Fibroblast of skin of scalp (primary cell): ENCODE data around the gene RPA1.
A peak's percentile ranks its signal among the peaks of the same experiment; 100 is the strongest.

Experiments
- DNase-seq: peaks from one replicate; pipeline ENCODE4 v3.0.0-alpha.2; 2013

Gene RPA1

DNA sequence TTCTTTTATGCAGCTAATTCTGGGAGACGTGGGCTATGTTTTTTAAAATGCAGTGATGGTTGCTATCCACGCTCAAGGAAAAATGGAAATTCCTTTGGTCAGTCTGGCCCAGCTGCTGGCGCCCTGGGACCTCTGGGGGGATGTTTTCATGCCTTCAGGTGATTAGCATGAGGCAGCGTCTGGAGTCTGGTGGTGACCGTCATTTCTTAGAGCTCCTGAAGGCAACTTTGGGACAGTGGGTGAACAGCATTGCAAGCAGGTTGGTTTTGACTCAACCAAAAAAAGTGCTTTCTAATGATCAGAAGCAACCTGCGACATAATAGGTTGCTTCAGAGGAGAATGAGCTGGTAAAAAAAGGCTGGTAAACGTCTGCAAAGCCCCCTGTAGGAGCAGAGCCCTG, 82.3 kb downstream of the RPA1 start:
- no peak for DNase-seq

DNA sequence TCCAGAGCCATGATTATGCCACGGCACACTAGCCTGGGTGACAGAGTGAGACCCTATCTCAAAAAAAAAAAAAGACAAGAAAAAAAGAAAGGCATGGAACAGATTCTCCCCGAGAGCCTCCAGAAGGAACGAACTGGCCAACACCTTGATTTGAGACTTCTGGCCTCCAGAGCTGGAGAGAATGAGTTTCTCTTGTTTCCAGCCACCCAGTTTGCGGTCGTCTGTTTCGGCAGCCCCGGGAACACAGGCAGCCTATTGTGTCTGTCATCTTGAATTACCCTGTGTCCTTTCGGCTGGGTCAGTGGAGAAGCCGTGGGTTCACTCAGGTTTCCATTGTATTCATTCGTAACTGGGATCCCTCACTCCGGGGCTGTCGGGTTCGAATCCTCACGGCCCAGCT, 83.9 kb downstream of the RPA1 start:
- no peak for DNase-seq

DNA sequence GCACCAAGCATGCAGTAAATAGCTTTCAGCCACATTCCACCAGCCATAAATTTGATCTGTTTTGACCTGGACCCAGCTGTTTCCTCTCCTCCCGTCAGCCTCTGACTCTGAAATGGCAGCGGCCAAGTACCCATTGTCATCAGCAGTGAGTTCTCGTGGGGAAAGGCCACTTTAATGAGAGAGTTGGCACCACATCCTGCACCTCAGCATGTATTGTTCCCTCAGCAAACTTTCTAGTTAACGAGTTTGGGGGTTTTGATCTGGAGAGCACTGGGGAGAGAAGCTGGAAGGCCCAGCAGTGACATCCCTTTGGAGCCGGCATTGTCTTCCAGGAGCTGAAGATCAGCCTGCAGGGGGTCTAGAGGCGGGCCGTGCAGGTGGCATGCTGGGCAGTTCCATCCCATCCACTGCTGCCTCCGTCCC, 84.9 kb downstream of the RPA1 start:
- no peak for DNase-seq

DNA sequence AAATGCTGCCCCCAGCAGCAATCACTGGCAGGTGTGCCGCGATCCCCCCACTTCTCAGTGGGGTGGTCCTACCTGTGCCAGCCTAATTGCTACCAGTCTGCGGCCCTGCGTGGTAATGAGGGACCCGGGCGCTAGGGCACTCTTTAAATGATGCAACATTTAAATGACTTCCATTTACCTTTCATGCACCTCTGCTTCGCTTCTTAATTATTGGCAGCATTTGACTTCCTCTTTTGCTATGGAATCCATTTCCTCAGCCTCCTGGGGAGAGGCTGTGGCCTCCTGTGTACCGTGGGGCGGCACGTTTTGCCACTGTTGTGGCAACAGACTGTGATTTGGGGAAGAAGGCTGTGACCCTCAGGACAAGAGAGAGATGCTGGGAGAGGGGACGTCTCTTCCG, 86.1 kb downstream of the RPA1 start:
- DNase-seq = no peak

DNA sequence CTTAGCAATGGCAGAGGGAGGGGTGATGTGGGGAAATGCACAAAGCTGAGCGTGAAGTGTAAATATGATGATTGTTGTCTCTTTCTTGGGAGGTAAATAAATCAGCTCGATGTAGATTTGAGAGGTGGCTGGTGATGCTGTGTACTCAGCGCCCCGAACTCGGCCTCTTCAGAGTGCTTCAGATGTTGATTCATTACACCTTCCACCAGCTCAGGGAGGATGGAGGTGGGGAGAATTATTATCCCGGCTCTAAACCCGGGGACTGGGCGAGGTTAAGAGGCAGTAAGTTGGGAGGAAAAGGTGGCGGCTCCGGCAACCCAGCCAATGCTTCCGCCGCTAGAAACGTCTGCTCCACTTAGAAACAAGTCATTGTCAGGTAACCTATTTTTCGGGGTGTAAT, 86.5 kb downstream of the RPA1 start:
- DNase-seq = no peak

DNA sequence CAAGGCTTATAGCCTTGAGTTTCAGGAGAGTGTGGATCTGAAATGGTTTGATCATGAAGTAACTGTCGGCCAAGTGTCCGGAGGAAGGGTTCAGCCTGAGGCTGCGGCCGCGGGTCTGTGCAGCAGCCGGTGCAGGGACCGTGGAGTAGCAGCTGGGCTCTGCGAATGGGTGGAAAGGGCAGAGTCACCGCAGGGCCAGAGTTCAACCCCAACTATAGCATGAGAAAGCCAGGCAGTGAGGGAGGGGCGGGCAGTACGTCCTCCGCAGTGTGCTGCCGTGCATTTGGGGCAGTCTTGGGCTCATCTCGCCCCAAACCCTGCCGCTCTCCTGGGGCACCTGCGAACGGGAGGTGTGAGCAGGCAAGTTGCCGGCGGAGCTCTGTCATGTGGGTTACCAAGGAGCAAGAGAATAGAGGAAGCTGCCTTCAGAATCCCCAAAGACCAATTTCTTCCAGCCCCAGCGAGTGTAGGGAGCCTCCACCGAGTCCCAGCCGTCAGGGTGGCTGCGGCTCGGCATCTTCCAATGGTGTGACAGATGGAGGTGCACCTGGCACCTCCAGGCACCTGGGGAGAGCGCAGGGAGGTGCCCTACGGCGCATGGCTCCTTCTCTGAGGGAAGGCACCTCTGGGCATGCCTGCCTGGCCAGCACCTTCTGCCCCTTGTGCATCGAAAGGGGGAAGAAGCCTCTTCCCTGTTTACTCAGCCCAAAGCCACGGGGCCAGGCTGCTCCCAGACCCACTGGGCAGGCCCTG, 87.3 kb downstream of the RPA1 start:
- DNase-seq = no peak

DNA sequence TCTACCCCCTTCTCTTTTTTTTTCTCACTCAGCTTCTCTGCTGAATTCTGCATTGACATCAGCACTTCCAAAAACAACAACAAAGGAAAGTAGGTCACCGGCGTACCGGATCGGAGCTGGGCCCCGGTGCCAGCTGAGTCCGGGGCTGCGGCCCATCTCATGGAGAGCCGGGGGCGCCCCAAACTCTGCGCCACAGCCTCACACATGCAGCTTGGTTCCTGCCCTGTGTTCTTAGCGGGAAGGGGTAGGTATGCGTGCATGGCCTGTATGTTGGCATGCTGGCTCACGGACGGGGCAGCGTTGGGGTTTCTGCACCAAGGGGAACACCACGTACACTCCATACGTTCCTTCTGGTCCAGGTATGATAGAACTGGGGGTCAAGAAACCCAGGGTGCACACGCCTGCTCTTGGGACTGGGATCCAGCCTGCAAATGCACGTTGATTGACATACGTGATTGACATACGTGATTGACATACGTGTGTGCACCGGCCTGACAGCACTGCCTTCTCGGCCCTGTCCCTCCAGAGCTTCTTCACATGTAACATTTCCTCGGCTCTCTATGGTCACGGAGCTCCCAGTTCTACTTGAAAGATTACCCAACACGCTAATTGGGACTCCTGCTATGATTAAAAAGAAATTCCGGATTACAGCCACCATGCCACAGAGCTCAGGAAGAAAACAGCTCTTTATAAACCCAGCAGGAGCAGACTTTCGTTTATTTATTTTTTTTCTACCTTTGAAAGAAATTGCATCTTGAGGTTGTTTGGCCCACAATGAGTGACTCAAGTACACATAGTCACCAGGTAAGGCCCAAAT, 88.7 kb downstream of the RPA1 start:
- no peak for DNase-seq

DNA sequence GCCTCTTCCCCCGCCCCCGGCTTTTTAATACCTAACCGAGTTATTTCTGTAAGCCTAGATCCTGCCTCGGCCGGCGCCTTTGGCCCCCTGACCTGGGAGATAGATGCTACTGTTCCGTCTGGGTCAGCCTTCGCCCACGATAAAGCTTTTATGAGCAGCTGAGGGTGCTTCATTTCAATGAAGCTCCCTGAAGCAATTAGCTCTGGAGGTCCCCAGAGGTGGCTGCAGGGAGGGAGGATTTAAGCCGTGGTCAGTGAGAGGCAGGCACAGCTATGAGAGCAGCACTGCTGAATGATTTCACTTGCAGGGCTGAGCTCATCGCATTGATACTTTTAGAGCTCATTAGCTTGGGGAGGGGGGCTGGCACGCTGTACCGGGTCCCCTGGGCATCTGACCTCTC, 89.4 kb downstream of the RPA1 start:
- no peak for DNase-seq

DNA sequence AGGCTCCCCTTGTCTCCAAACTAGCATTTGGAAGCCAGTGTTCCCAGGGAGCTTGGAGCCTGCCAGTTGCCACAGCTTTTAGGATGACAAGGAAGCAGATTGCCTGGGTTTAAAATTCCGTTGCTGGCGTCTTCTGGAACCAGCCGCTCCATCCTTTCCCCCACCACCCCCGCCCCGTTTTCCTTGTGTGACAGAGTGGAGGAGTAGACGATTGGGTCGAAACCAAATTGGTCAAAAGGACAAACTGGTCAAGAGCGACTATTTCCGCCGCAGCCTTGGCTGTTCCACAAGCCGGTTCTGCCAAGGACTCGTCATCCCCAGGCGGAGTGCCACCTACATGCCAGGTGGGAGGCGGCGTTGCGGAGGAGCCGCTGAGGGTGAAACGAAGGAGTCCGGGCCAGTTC, 91.1 kb downstream of the RPA1 start:
- DNase-seq = no peak

DNA sequence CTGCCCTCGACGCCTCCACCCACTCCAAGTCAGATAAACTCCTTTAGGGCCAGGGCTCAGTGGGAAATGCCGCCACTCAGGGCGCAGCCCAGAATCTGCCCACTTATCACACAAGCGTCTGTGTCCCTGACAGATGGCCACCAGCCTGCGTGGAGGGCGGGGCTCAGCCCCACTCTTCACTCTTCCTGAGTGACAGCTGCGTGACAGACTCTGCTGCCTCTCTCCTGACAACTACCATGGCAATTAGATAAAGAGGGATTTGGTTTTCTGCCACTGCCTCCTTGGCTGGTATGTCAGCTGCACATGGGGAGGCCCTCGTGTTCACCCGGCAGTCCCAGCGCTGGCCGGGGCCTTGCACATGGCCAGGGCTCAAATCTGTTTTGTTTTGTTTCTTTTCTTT, 99.2 kb downstream of the RPA1 start:
- DNase-seq = no peak

DNA sequence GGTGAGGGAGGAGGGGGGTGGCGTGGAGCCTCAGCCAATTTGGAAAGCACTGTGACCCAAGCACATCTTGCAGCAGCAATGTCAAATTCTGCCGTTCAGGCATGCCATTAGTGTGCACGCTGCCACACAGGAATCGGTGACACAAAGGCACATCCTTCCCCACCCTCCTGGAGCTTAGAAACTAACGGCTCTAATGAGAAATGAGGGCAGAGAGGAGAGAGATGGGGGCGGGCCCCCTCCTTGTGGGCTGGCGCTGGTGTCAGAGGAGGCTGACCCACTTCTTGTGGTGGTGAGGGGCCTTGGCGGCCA, 100.5 kb downstream of the RPA1 start:
- no peak for DNase-seq

DNA sequence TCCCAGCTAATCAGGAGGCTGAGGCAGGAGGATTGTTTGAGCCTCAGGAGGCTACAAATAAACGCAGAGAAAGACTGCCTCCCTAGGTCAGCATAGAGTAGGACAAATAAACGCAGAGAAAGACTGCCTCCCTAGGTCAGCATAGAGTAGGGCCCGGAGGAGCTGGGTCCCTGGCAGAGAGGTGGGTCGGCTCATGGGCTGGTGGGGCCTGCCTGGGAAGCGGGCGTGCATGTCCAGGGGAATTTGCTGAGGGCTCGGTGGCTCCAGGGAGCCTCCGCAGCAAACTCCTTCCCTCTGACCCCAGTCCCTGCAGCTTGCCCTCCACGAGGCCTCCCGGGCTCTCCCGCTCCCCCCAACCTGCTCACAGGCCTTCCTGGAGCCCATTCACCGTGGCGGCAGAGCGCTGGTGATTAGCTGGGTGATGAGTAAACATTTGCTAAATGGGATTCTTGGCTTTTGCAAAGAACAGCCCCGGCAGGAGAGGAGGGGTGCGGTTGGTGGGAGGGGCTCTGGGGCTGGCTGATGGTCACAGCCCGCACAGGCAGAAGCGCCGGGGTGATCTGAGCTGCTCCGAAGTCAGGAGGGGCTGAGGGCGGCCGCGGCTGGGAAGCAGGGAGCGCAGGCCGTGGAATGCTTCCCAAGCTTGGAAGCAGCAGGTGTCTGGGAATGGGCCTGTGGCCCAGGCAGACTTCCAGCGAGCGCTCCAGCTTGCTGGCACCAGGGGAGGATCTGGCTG, 102.2 kb downstream of the RPA1 start:
- DNase-seq = peak; percentile 21

DNA sequence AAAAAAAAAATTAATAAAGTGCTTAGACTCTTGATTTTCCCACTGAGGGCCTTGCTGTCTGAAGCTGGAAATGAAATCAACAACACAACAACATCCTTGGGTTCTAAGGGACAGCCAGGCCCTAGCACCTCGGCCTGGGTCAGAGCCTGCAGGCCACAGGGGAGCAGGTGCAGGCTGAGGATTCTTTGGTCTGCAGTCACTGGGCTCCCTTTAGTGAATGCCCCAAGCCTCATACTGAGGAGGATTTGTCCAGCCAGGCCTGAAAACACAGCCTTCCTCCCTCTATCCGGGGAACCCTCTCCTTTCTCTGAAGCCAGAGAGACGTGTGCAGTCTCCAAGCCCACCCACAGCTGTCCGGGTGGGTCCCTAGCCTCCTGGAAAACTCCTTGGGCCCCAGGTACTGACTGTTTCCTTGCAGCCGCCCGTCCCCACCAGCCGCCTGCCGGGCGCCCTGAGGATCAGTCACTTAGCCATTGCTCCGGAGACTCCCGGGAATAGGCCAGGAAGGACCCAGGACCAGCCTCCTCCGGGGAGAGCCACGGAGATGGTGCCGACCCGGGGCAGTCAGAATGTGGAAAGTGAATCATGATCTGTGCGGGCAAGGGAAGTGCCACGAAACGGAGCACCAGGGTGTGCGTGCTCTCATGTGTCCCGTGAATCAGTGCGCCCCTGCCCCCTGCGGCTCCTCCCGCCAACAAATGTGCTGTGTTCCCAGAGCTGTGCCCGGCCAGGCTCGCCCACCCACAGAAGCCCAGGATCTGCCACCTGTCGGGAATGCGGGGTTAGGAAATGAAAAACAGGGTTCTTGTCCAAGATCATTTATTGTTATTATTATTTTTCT, 104.3 kb downstream of the RPA1 start:
- no peak for DNase-seq

DNA sequence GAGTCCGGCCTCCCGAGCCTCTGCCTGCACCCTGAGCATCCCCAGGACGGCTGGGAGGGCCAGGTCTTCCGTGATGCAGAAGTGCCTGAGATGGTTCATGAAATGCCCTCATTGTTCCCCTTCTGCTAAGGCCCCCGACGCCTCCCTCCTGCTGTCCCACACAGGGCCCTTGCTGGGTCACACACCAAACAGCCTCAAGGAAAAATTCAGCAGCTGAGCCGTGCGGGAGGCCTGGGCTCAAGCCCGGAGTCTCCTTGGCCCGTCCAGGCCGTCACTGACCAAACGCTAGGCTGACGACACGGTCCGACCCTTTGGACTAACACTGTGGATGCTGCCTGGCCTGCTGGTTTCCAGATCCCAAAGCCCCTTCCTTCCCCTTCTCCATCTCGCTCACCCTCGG, 105.1 kb downstream of the RPA1 start:
- DNase-seq = no peak

DNA sequence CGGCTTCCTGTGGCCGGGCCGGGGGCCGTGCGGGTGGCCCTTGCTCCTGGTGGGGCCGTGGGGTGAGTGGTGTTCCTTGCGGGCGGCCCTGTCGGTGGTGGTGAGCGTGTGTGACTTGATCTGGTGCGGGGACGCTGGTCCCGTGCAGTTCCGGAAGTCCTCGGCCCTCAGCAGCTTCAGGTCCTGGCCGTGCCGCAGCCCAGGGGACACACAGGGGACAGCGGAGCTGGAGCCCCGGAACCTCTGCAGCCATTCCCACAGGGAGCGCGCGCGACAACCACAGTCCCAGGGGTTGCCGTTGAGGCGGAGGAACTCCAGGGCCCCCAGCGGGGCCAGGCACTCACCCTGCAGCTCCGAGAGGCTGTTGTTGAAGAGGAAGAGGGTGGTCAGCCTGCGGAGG, 107.0 kb downstream of the RPA1 start:
- DNase-seq = no peak

DNA sequence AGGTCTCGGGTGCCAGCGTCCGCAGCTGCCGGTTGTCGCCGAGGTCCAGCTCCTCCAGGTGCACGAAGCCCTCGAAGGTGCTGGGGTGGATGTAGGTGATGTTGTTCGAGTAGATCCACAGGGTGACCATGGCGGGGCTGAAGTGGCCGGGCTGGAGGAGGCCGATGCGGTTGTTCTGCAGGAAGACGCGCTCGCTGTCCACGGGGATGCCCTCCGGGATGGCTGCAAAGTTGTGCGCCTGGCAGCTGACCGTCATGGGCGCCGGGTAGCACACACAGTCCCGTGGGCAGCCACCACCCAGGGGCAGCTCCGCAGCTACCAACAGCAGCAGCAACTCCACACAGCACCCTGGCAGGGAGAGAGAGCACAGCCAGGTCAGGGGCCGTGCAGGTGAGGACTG, 107.7 kb downstream of the RPA1 start:
- no peak for DNase-seq

DNA sequence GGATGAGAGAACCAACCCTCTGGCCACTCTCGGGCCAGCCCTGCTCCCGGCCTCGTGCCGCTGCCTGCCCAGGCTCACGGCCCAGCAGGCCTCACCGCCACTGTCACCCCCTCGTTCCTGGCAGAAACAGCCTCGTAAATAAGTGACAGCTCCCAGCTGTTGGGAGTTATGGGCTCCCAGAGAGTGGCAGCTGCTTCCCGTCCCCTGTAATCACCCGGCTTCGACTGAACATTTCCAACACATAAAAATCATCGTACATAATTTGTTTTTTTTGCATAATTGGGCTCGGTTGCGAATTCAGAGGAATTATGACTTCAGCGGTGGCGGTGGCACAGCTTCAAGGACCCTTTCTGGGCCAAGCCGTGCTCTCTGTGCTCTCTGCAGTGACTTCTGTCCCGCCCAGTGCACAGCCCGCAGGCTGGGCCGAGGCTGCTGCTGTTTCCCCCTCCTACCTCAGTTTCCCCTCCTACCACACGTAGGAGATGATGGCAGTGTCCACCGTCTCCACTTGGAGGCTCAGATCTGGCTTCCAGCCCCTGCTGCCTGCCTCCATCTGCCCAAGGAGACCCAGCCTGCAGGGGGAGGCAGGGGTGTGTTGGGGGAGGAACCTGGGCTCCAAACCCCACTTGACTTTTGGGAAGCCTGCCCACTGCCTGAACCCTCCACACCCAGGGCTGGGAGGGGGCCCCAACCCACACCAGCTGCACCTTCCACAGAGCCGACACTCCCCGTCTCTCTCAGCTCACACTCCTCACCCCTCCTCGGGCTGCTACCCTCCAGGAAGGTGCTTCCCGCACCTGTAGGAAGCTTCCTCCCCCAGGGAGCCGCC, 110.4 kb downstream of the RPA1 start:
- DNase-seq = no peak

DNA sequence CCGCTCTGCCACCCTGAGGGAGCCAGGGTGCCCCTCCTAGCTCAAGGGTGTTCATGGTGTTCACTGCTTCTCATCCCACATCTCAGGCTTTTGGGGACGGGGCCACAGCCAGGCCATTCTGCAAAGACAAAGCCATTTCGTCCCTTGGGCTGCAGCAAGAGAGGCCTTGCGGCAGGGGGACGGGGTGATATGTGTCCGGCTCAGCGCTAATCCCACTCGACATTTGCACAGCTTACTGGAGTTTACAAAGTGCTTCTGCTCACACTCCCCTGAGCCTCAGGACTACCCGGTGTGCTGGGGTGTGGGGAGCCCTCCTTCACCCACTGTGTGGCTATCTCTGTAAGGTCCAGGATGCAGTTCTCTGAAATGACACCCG, 111.0 kb downstream of the RPA1 start:
- no peak for DNase-seq

DNA sequence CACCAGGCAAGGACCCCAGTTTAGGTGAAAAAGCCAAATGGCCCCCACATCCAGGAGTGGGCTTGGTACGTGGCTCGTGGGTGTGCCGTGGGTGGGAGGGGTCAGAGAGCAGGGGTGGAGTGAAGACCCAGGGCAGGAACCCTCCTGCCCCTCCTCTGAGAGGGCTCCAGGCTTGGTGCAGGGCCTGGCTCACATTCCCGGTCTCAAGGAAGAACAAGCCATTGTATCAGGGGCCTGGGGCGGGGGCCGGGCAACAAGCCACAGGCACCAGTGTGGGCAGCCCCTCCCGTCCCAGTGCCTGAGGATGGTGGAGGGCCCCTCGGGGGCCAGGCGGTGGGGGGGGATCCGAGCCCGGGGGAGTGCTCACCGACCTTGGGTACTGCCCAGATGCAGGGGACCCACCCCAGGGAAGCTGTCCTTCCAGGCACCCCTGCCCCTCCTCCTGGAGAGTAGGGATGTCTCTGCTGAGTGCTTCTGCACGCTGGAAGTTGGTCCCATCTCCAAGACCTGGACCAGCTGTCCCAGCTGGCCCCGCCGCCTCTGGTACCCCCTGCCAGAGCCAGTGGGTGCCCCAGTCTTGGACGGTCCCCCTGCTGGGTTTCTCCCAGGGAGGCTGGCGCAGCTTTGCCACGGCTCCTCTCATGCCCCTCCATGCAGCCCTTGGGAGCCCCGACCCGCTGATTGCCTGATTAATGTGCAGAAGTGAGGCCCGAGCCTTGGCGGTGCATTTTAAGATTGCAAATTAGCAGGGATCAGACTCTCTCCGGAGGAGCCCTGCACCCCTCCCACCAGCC, 111.7 kb downstream of the RPA1 start:
- no peak for DNase-seq

DNA sequence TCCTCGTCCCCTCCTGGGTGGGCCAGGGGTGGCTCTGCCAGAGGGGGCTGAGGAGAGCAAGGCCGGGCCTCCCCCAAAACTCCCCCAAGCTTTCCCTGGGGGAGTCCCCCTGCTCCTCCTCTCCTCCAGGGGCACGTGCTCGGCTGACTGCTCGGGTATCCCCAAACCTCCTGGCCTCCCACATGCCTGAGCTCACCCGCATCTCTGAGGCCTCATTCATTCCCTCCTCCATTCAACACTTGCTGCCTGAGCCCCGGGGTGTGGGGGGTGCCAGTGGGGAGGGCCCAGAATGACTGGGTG, 112.2 kb downstream of the RPA1 start:
- no peak for DNase-seq
